PFSK-1 (cell line): ENCODE data around the gene HSD17B12.

Source experiments
- POLR2AphosphoS5 ChIP-seq: IDR thresholded peaks from 2 replicates; pipeline ENCODE4 v1.6.1; 2012; ENCODE audit warnings: low read depth, mild to moderate bottlenecking, control low read depth, low read length, moderate library complexity
- REST ChIP-seq, 2 experiments: IDR thresholded peaks; 2 replicates each; pipeline versions ENCODE4 v1.6.1 to v1.8.0; 2011 to 2012; ENCODE audit warnings: low read depth in 2 of 2, low read length in 2 of 2, control low read depth in 1 of 2, inconsistent platforms in 1 of 2, mild to moderate bottlenecking in 1 of 2, moderate library complexity in 1 of 2; ENCODE audit not compliant: insufficient read depth in 1 of 2
- SIN3A ChIP-seq: IDR thresholded peaks from 2 replicates; pipeline ENCODE4 v1.6.1; 2012; ENCODE audit warnings: mild to moderate bottlenecking, low read length, moderate library complexity, borderline replicate concordance; ENCODE audit not compliant: insufficient read depth
- TAF1 ChIP-seq: IDR thresholded peaks from 2 replicates; pipeline ENCODE4 v1.6.1; 2012; ENCODE audit warnings: low read length, control low read depth, borderline replicate concordance; ENCODE audit not compliant: insufficient read depth

- TF ChIP-seq POLR2AphosphoS5, result no peak
- TF ChIP-seq TAF1, result no peak
- TF ChIP-seq SIN3A, result no peak
- no peak for TF ChIP-seq REST (IDR thresholded peaks at IDR 0.05; ENCODE audit: insufficient read depth in 1 of 2, low read depth in 2 of 2, low read length in 2 of 2)
Observed at GRCh38 chr11:43895601-43896000, 215.1 kb downstream of the HSD17B12 start.
